Stimulated activated memory B cell treated with anti-CD40 and anti-IgM and Interleukin-4, amounts not matched to agents 10 μg/mL and 1 μg/mL and 100 μg/mL, for 72 hours (primary cell): ENCODE data around the gene FRY.
A peak's percentile ranks its signal among the peaks of the same experiment; 100 is the strongest.

Experiments used
- ATAC-seq: fragments of 150-1000 bp; cut with Tn5 transposase; 2 replicates; pipeline ENCODE4 v1.10.0; 2021
- H3K27ac Mint-ChIP-seq: one replicate; pipeline ENCODE4 v1.8.0; 2022; ENCODE audit warnings: mild to moderate bottlenecking, mixed read lengths
- H3K27me3 Mint-ChIP-seq: one replicate; pipeline ENCODE4 v1.8.0; 2022; ENCODE audit warnings: mixed read lengths
- H3K36me3 Mint-ChIP-seq: one replicate; pipeline ENCODE4 v1.8.0; 2022; ENCODE audit warnings: mixed read lengths
- H3K4me1 Mint-ChIP-seq: one replicate; pipeline ENCODE4 v1.8.0; 2022; ENCODE audit warnings: mixed read lengths
- H3K4me3 Mint-ChIP-seq: one replicate; pipeline ENCODE4 v1.8.0; 2022; ENCODE audit warnings: mild to moderate bottlenecking, moderate library complexity, mixed read lengths
- H3K9me3 Mint-ChIP-seq: one replicate; pipeline ENCODE4 v1.8.0; 2022; ENCODE audit warnings: mixed read lengths

Gene FRY

DNA sequence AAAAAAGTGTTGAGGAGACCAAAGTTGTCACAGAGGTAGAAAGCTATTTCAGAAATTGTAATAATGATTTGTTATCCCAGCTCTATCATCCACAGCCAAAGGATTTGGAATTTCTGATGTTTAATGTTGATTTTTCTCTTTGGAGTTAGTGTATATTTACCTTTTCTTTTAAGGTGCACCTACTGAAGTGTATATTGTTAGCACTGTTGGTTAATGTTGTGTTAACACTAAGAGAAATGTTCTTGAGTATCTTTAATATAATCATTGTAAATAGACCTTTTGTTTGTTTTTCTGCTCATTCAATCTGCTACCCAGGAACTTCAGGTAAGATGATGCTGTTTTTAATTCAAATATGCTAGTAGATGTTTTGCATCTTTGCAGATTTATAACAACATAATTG lies 226.1 kb downstream of the FRY start:
- Mint-ChIP-seq H3K4me3 (no peak overlapping the region), H3K36me3 (no peaks in the 10 kb centered on the region), H3K27me3 (no peaks in the 10 kb centered on the region), H3K4me1 (no peaks in the 10 kb centered on the region), H3K9me3 (no peaks in the 10 kb centered on the region), H3K27ac (no peak overlapping the region)
- ATAC-seq: no peak

DNA sequence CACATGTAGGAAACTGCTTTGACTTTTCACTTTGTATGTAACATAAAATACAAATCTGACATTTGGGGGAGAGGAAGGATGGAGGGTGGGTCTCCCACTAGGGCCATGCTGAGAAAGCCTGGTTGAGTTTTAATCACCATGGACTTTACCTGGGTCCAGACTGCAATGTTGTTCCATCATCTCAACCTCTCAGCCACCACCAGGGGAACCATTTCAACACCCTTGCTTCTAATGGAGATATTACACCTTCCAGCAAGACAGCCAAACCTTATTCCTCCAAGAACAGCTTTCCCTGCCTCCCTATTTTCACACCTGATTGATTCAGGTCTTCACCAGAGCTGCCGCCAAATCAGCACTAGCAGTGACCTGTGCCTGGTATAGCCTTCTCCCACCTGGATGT lies 227.5 kb downstream of the FRY start:
- H3K4me1 Mint-ChIP-seq: no peaks in the 10 kb centered on the region
- H3K27me3 Mint-ChIP-seq: no peaks in the 10 kb centered on the region
- H3K27ac Mint-ChIP-seq: no peak overlapping the region
- no peak for ATAC-seq
- H3K4me3 Mint-ChIP-seq: no peak overlapping the region
- H3K9me3 Mint-ChIP-seq: no peaks in the 10 kb centered on the region
- no peaks in the 10 kb centered on the region for H3K36me3 Mint-ChIP-seq

DNA sequence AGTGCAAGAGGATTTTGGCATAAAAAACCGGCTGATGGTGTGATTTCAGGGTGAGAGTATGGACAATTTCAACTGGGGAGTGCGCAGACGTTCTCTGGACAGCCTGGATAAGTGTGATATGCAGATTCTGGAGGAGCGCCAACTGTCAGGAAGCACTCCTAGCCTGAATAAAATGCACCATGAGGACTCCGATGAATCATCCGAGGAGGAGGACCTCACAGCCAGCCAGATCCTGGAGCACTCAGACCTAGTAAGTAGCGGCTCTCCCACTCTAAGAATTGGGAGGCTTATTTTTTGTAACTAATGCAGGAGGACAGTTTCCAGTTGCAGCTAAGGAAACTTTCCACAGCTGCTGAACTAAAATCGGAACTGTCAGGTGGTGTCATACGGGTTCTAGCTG lies 230.0 kb downstream of the FRY start:
- no peaks in the 10 kb centered on the region for H3K4me1 Mint-ChIP-seq
- H3K36me3 Mint-ChIP-seq: no peaks in the 10 kb centered on the region
- H3K27ac Mint-ChIP-seq: no peak overlapping the region
- no peaks in the 10 kb centered on the region for H3K9me3 Mint-ChIP-seq
- H3K4me3 Mint-ChIP-seq: no peak overlapping the region
- no peak for ATAC-seq
- no peaks in the 10 kb centered on the region for H3K27me3 Mint-ChIP-seq

DNA sequence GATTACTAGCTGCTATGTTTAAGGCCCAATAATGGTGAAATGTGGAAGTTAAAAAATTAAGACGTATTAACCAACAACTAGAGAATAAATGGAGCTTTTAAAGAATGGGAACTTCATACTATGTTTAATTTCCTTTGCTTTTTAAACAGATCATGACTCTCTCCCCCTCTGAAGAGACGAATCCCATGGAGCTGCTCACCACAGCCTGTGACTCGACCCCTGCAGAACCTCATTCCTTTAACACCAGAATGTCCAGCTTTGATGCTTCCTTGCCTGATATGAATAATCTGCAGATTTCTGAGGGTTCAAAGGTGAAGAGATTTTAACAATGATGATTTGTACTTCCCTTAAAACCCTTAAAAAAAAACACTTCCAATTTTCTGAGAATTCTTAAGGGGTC lies 230.6 kb downstream of the FRY start:
- no peaks in the 10 kb centered on the region for H3K36me3 Mint-ChIP-seq
- H3K27ac Mint-ChIP-seq: no peak overlapping the region
- no peak for ATAC-seq

DNA sequence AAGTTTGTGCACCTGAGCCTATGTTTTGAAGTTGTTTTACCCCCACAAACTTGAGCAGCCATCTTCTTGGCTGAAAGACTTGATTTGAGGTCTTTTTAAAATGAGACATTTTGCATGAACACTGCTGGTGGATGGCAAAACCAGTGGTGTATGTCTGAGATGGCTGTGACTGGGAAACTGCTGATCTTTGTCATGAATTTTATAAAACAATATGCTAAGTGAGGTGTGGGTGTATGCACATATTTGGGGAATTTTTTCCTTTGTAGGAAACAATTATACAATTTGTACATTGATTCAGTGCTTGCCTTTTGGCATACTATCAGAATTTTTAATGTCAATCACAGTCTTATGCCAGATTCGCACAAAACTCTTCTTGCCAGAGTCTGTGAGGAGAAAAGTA lies 231.0 kb downstream of the FRY start:
- Mint-ChIP-seq H3K27ac (no peak overlapping the region), H3K27me3 (no peaks in the 10 kb centered on the region), H3K4me3 (no peak overlapping the region), H3K4me1 (no peaks in the 10 kb centered on the region), H3K36me3 (no peaks in the 10 kb centered on the region), H3K9me3 (no peaks in the 10 kb centered on the region)
- no peak for ATAC-seq

More for the DNA sequence above, 230.6 kb downstream of the FRY start:
- Mint-ChIP-seq H3K4me3 (no peak overlapping the region), H3K27me3 (no peaks in the 10 kb centered on the region), H3K9me3 (no peaks in the 10 kb centered on the region), H3K4me1 (no peaks in the 10 kb centered on the region)

DNA sequence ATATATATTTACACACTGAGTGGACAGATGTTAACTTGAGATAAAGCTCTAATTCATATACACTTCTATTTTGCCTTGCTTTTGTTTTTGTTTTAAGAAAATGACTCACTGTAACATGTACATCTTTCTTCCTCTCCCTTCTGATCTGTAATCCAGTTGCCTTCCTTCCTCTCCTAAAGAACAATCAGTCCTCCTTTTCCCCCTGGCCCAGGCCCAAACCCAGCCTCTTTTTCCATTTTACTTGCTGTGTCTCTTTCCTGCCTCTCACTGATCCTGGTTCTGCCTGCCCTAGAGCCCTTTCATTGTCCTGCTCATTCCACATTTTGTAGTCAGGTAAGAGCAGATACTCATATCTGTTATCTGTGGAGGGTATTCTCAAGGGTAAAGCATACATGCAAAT lies 232.8 kb downstream of the FRY start:
- no peak for ATAC-seq
- H3K4me1 Mint-ChIP-seq: no peaks in the 10 kb centered on the region
- H3K27me3 Mint-ChIP-seq: no peaks in the 10 kb centered on the region
- H3K4me3 Mint-ChIP-seq: no peak overlapping the region
- H3K27ac Mint-ChIP-seq: no peak overlapping the region
- H3K9me3 Mint-ChIP-seq: no peaks in the 10 kb centered on the region
- no peaks in the 10 kb centered on the region for H3K36me3 Mint-ChIP-seq

DNA sequence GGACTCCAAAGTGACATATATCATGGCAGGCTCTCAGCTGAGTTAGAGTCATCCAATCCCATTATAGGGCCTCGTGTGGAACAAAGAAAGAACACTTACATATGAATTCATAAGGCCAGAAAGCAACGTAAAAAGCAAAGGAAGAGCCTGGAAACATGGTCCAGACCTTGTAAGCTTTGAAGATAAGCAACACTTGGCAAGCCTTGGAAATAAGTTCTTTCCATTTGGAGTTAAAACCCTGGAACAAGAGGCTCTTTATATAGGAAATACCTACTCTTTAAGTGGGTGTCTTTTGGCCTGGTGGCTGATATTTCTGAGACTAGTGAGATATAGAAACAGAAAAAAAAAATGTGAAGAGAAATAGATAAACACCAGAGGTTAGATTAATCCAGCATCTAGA lies 234.2 kb downstream of the FRY start:
- Mint-ChIP-seq H3K4me1 (no peaks in the 10 kb centered on the region), H3K27ac (no peak overlapping the region), H3K27me3 (no peaks in the 10 kb centered on the region), H3K36me3 (no peaks in the 10 kb centered on the region), H3K4me3 (no peak overlapping the region), H3K9me3 (no peaks in the 10 kb centered on the region)
- no peak for ATAC-seq

DNA sequence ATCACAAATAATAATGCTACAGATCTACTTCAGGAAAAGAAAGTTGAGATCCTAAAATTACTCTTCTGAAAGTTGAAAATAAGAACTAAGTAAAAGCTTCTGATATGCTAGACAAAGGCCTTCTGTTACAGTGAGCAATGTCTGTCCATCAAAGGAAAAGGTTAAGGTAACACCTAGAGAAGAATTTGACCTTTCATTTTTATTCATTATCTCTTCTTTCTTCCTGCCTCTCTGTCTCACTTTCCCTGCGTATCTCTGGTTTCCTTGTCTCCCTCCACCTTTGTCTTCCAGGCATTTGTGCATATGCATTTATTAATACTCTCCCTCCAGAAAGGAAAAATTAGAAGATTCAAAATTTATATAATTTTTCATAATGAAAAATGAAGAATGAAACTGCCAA lies 234.6 kb downstream of the FRY start:
- Mint-ChIP-seq H3K36me3 (no peaks in the 10 kb centered on the region), H3K9me3 (no peaks in the 10 kb centered on the region), H3K27ac (no peak overlapping the region), H3K4me3 (no peak overlapping the region), H3K4me1 (no peaks in the 10 kb centered on the region), H3K27me3 (no peaks in the 10 kb centered on the region)
- no peak for ATAC-seq

DNA sequence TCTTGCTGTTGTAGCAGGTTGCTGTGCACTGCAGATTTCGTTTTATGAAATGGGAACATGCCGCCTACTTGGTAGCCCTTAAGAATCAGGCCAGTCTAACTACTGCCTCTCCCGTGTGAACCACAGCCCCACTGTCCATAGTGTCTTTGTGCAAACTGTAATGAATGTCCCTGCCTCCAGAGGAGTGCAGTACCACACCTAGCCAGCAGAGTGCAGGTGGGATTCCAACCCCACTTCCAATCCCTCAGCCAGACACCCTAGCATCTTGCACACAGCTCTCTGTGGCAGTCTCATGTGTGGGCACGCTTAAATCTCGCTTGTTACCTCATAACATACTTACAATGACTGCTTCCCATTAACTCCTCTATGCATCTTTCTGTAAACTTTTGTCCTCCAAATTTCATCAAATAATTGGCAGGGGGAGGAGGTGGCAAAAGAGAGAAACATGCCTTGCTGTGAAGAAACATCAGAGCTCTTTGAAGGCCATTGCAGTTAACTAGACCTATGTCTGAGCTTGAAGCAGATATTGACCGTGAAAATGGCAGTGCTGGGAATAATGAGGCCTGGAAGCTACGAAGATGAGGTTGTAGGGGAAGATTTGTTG lies 236.4 kb downstream of the FRY start:
- H3K36me3 Mint-ChIP-seq: peaks cover 6% of the 10 kb centered on the region
- H3K27ac Mint-ChIP-seq: no peak overlapping the region
- no peak overlapping the region for H3K4me3 Mint-ChIP-seq

DNA sequence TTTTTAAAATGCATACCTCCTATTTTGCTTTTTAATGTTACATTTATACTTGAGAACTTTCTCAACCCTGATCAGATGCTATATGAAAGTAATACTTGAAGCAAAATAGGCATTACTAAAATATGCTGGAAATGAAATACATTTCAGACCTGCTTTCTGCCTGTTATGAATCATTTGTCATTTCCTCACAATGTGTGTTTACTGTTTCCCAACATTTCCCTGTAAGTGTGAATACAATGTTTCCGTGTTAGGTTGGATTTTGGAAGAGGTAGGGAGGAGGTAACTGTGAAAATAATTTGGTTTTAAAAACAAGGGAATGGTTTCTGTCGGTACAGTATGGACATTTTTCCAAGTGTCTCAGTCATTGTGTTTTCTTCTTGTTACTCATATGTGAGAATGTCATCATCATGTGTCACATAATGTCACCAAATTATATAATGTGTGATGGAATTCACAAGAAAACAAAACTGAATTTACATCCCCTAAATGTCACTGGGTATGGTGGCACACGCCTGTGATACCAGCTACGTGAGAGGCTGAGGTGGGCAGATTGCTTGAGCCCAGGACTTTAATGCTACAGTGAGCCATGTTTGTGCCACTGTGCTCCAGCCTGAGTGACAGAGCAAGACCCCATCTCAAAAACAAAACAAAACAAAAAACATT lies 240.6 kb downstream of the FRY start:
- Mint-ChIP-seq H3K36me3 (peaks cover 11% of the 10 kb centered on the region), H3K27ac (no peak overlapping the region), H3K9me3 (no peaks in the 10 kb centered on the region), H3K4me1 (no peaks in the 10 kb centered on the region), H3K27me3 (no peaks in the 10 kb centered on the region), H3K4me3 (no peak overlapping the region)
- ATAC-seq: no peak

More for the DNA sequence above, 236.4 kb downstream of the FRY start:
- H3K9me3 Mint-ChIP-seq: no peaks in the 10 kb centered on the region
- ATAC-seq: peak; percentile 67
- no peaks in the 10 kb centered on the region for H3K4me1 Mint-ChIP-seq
- H3K27me3 Mint-ChIP-seq: no peaks in the 10 kb centered on the region

DNA sequence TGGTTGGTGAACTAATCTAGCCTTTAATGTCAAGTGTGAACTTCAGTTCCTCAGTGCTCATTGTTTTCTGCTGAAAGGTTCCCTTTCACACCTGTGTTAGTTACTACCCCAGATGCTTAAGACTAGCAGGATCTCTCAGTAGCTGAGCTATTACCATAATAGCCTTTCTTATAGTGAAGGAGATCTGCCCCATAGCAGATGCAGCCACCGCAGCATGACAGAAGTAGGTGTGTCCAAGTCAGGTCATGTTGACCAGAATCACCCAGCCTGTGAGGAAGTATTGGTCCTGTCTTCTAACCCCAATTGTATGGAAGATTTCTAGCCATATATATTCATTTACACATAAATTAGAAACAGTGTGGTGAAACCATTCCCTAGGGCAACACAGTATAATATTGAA lies 246.3 kb downstream of the FRY start:
- Mint-ChIP-seq H3K27ac (no peak overlapping the region), H3K4me3 (no peak overlapping the region), H3K36me3 (peaks cover 5% of the 10 kb centered on the region), H3K4me1 (no peaks in the 10 kb centered on the region), H3K27me3 (no peaks in the 10 kb centered on the region), H3K9me3 (no peaks in the 10 kb centered on the region)
- ATAC-seq: peak; percentile 34

DNA sequence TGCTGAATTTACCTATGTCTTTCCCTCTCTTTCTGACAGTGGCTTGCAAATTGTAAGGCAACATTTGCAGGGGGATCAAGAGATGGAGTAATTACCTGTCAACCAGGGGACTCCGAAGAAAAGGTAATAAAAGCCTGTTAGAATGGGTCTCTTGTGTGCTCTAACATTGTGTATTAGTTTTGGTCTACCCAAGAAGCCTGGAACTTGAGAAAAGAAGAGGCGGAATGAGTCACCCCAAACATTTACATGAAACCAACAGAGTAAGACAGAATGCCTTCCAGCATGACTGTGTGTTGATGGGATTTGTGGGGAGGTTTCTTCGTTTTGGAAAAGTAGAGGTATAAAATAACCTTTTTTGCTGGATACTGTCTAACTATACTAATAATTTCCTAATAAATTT lies 246.9 kb downstream of the FRY start:
- H3K4me3 Mint-ChIP-seq: no peak overlapping the region
- no peak for ATAC-seq

DNA sequence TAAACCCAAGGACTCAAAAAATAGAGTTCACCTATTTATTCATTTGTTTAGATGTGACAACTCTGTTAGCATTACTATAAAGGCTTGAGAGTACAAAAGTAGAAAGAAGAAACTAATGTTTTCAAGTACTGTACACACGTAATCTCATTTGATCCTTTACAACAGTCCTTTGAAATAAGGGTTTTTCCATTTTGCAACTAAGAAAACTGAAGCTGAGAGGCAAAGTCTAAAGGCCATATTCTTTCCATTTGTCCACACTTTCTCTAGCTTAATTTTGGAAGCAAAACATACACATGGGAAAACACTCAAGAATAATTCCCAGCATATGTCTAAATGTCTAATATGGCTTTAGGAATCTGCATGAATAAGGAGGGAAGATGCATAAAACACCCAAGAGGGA lies 249.5 kb downstream of the FRY start:
- H3K4me1 Mint-ChIP-seq: no peaks in the 10 kb centered on the region
- H3K27ac Mint-ChIP-seq: no peak overlapping the region
- no peak overlapping the region for H3K4me3 Mint-ChIP-seq
- no peaks in the 10 kb centered on the region for H3K9me3 Mint-ChIP-seq
- ATAC-seq: no peak
- H3K27me3 Mint-ChIP-seq: no peaks in the 10 kb centered on the region
- H3K36me3 Mint-ChIP-seq: peaks cover 5% of the 10 kb centered on the region

More for the DNA sequence above, 246.9 kb downstream of the FRY start:
- Mint-ChIP-seq H3K27ac (no peak overlapping the region), H3K9me3 (no peaks in the 10 kb centered on the region), H3K4me1 (no peaks in the 10 kb centered on the region), H3K27me3 (no peaks in the 10 kb centered on the region), H3K36me3 (peaks cover 5% of the 10 kb centered on the region)

DNA sequence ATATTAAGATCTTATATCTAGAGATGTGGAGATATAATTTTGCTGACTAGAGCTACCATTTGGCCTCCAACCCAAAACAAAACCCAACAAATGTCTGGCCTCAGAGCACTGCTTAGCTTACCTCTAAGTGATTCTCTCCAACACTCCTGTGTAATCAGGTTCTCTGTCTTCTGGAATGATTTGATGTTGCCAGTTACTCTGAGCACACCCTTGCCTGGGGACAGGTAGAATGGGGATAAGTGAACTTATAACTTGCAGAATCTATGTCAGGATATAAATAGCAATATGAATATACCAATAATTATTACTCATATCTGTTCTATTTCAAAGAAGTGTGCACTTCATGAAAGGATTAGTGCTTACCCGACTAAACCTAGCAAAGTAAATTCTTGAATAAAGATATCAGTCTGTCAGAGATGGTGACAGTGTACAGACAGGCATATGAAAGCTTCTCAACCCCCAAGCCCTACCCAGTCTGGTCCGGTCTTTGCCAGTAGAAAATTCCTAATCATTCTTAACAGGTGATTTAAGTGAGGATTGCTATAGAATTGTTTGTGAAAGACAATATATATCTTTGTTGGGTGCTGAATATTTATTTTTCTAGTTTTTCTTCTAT lies 250.6 kb downstream of the FRY start:
- no peak overlapping the region for H3K4me3 Mint-ChIP-seq
- no peak overlapping the region for H3K27ac Mint-ChIP-seq
- H3K27me3 Mint-ChIP-seq: no peaks in the 10 kb centered on the region
- no peaks in the 10 kb centered on the region for H3K36me3 Mint-ChIP-seq
- no peaks in the 10 kb centered on the region for H3K4me1 Mint-ChIP-seq
- no peaks in the 10 kb centered on the region for H3K9me3 Mint-ChIP-seq
- no peak for ATAC-seq

DNA sequence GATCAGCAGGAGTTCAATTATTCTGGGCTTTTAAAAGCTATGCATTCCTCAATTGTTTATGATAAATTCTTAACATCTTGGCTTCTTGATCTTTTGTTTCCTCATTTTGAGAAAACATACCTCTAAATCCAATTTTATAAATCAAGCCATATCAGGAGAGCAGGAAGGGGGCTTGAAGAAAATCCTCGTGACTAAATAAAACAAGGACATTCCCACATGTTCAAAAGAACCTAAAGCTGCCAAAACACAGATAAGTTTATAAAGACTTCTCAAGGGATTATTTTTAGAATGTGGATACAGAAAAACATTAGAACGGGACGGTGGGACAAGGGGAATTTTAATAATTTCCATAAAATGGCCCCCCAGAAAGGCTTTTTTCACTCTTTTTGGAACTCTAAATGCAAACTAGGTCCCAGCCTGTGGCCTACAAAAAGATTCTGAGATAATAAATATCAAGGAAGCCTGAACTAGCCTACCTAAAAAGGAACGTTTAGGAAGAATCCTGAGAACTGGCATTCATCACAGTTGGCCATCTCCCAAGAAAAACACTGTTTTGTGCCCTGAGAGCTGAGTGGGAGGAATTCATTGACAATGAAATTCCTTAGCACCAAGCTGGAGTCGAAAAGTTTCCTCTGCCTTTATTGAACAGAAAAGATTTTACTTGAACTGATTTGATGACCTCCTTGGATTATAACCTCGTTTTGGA lies 253.5 kb downstream of the FRY start:
- Mint-ChIP-seq H3K27me3 (no peaks in the 10 kb centered on the region), H3K9me3 (no peaks in the 10 kb centered on the region)

DNA sequence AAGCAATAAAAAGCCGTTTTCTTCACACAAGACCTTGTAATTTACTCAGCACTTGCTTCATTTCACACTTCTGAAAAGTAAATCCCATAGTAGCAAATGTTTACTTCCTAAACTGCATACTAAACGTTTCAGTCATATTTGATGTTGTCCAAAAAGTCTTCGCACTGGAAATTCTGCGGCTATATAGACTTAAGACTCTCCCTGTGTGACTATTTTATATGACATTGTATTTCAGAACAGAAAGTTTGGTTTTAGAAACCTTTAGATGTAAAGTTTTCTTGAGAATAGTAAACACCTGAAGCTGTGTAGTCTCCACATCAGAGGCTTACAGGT lies 254.0 kb downstream of the FRY start:
- no peaks in the 10 kb centered on the region for H3K36me3 Mint-ChIP-seq
- no peaks in the 10 kb centered on the region for H3K9me3 Mint-ChIP-seq
- ATAC-seq: no peak
- H3K27me3 Mint-ChIP-seq: no peaks in the 10 kb centered on the region
- no peak overlapping the region for H3K27ac Mint-ChIP-seq
- no peaks in the 10 kb centered on the region for H3K4me1 Mint-ChIP-seq
- no peak overlapping the region for H3K4me3 Mint-ChIP-seq

More for the DNA sequence above, 253.5 kb downstream of the FRY start:
- Mint-ChIP-seq H3K4me3 (no peak overlapping the region), H3K27ac (no peak overlapping the region), H3K36me3 (no peaks in the 10 kb centered on the region), H3K4me1 (no peaks in the 10 kb centered on the region)
- no peak for ATAC-seq
